Activated gamma-delta T cell (primary cell): ENCODE results near the gene ASIC2.

Experiments
- DNase-seq: peaks from one replicate; lab custom pipeline; 2025; lab: John Stamatoyannopoulos, UW

The ASIC2 gene

GRCh38 chr17:33204156-33204555 lies 88.9 kb downstream of the ASIC2 start:
- no peak for DNase-seq

DNA sequence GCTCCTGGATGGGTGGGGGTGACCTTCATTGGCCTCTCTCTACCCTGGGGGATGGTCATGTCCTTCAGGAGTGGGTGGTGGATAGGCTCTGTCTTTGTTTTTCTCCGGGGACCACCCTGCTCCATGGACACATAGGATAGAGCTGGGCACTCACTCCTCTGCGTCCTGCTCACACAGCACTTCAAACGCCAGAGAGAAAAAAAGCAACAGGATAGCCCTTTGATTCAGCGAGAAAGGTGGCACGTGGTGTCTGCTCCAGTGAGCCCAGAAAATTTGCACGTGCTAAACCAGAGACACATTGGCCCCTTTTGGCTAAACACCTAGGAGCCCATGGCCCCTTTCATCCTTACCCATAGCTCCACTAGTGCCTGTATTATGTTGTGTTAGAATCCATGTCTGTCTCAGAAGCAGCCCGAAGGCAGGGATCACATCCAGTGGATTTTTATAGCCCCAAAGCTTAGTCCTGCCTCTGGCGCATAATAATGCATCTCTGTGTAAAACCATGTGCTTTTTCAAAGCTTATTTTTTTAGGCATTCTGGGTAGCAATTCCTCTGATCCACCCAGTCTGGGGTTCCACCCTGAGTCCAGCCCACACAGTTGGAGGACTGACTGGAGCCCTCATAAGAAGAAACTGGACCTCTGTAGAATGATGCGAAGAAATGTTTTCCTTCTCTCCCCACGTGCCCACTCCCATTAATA lies 90.1 kb downstream of the ASIC2 start:
- DNase-seq: no peak

DNA sequence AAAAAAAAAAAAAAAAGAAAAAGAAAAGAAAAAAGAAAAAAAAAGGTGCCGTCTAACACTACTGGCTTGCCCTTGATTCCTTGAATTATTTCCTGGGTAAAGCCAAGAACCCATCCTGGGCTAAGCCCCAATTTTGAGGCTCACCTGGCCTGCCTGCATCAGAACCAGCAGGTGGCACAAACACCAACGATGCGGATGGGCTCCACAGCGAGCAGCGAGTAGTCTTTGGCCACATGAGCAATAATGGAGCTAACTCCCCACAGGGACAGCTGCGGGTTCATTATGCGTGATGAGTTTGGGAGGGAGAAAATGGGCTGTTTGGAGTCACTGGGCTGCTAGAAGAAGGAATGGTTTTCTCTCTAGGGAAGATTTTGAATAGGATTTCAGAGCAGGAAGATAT lies 91.1 kb downstream of the ASIC2 start:
- DNase-seq: no peak

- no peak for DNase-seq
Observed at GRCh38 chr17:33201283-33201682, 91.8 kb downstream of the ASIC2 start.

- no peak for DNase-seq
Observed at GRCh38 chr17:33200587-33200986, 92.5 kb downstream of the ASIC2 start.

- no peak for DNase-seq
Observed at GRCh38 chr17:33199571-33200510, 93.3 kb downstream of the ASIC2 start.

DNA sequence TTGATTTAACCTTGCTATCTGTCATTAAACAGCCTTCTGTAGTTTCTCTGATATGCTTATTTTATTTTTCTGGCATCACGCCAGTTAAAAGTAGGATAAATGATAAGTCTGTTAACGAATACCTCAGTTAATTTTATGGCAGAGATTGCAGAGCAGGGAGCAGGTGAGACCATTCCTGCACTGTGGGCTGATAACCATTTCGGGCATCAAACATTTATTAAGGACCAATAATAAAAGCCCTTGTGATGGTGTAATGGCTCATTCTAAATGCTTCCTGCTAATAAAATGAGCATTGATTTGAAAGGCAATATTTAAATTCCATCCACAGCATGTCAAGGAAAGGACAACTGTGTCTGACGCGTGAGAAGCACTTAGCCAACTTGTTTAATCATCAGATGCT lies 94.1 kb downstream of the ASIC2 start:
- DNase-seq: no peak

GRCh38 chr17:33197342-33197741 lies 95.8 kb downstream of the ASIC2 start:
- no peak for DNase-seq

- DNase-seq: no peak
Observed at GRCh38 chr17:33196883-33197282, 96.2 kb downstream of the ASIC2 start.

DNA sequence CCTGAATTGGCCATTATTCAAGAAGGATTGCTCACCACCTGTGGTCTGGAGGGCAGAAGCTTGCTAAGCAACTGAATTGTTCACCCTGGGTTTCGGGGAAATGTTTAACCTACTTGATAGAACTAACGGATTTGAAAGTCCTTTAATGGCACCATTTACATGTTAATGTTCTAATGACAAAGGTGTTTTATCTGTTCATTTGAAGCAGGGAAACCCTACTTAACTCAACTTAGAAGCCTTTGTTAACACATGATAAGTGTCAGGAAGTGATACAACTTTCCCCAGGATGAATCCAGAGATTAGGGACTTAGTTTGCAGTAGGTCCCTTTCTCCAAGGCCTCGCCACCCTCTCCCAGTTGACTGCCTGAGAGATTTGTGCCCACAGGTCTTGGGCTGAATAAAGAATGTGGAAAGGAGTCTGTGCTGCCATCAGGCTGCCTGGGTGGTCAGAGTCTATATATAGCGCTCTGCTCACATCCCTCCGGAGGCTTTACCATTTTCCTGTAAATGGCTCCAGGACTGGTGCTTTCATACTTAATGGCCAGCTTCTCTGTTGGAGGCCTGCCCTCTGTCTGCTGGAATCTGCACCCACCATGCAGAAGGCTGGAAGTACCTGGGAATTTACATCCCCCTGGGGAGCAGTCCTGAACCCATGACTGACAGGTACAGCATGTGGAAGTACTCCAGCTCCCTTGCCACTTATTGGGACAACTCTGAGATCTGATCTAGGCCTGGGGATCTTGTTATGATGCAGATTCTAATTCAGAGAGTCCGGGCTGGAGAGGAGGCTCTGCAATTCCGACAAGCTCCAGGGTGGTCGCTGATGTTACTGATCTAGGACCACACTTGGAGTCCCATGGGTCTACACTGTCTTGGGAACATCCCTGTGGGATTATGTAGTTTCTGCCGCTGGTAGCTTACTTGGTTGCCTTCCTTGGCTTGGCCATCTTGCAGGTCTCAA lies 99.9 kb downstream of the ASIC2 start:
- DNase-seq: no peak

GRCh38 chr17:33183487-33184026 lies 109.5 kb downstream of the ASIC2 start:
- no peak for DNase-seq

GRCh38 chr17:33179151-33179550 lies 113.9 kb downstream of the ASIC2 start:
- DNase-seq: no peak

DNA sequence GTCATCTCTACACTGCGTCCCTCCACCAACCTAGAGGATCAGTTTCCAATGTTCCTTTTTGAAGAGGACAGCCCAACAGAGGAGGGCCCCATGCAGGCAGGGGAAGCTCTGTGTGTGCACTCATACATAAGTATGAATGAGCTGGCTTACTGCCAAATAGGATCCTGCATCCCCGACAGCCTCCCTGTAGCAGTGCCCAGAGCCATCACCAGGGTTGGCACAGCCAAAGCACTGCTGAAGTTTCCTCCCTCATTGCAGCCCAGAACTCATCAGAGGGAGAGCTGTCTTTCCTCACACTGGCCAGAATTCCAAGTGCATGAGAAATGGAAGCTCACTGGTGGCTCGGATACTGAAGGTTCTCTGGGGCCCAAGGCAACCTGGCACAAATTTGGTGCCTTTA lies 114.4 kb downstream of the ASIC2 start:
- DNase-seq: no peak

DNA sequence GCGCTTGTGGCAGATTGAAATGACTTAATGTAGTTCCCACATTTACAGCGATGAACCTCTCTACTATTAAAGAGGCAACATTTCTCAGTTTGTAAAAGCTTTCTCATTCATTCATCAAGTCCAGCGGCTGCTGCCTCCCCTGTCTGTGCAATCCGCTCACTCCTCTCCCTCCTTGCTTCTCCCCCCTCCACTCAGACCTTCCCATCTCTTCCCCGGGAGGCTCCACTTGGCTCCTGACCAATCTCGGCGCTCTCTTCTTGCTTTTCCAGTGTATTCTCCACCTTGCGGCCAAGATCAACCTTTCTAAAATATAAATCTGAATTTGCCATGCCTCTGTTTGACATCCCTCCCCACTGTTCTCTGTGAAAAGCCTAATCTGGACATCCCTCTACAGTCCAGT lies 117.5 kb downstream of the ASIC2 start:
- DNase-seq: no peak

DNA sequence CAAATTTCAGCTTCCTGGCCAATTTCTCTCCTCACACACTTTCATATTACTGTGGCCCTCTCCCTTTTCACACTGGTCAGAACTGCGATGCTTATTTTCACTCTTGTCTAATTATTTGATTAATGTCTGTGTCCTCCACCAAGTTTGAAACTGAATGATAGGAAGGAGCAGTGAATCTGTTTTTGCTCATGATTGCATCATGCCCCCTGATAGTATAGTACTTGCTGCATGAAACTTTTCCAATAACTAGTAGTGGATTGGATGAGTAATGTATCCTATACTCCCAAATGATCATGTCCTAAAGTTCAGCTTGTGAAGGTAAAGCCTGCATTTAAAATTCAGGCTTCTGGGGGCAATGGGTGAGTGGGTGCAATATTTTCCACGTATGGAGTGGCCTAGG lies 121.2 kb downstream of the ASIC2 start:
- no peak for DNase-seq

DNA sequence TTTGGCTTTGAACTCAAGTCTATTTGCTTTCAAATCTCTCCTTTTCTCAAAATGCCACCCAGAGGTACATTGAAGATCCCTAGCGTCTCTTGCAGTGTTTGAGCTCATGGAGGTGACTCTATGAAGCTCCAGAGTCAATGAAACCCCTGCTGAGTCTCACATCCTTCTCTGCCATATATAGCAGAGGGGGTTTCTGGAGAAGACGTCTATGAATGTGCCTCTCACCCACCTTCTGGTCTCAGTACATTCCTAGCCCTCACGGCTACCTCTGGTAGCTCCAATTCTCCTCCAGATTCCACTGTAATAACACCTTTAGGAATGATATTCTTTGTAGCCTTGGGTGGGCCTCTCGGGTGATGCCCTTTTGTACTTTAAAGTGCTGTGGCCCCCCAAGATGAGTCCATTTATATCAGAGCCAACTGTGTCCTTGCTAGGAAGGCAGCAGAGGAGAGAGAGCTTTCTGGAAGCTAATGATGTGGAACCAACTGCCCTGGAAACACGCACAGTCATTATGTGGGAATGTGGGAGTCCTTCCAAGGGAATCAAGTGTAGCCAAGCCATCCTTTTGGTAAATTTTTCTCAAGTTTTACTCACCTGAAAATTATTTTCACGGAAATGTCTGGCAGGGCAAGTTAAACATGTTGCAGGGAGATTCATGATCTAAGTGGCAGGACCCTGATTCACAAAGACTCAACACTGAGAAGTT lies 123.4 kb downstream of the ASIC2 start:
- no peak for DNase-seq

- DNase-seq: no peak
Observed at GRCh38 chr17:33167736-33168135, 125.4 kb downstream of the ASIC2 start.

DNA sequence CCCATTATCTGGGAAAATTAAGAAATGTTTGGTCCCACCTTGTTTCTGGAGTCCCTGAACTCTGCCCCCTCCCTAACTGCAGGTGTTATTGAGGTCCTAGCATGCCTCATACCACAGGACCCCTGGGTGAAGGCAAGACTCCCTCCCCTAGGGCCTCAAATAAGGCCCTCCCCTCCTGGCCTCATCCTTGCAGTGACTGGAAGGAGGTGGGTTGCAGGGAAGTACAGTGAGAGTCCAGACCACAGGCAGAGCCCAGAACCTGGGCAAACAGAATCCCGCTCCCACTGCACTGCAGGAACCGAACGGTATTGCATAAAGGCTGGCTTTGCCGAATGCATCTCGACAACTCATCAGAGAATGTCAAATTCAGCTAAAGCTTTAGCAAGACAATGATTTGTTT lies 126.6 kb downstream of the ASIC2 start:
- no peak for DNase-seq

DNA sequence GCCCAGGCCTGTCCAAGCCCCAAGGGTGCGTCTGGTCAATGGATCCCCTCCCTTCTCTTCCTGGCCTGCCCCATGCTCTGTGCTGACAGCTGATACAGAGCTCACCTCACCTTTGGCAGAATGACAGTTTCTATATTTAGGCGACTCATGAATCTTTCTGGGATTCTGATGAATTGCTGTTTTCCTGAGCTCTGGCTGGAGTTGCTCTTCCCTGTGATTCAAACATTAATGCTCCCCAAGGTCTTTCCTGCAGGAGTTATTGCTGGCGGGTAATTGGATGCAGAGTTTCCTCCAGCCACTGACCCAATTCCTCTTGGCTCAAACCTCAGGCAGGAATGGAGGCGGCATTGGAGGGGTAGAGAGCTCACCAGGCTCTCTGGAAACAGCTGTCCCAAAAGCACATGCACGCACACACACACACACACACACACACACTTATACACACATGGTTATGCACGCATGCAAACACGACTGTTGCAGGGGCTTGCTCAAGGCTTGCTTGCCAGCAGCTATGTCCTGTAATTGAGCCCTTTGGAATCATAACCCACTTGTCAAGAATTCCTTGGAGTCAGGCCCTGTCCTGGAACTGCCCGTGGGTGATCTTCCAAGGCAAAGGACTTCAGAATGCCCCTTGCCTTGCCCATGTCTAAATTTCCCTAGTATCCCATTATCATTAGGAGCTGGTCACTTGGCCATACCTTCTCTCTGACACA lies 128.8 kb downstream of the ASIC2 start:
- no peak for DNase-seq

DNA sequence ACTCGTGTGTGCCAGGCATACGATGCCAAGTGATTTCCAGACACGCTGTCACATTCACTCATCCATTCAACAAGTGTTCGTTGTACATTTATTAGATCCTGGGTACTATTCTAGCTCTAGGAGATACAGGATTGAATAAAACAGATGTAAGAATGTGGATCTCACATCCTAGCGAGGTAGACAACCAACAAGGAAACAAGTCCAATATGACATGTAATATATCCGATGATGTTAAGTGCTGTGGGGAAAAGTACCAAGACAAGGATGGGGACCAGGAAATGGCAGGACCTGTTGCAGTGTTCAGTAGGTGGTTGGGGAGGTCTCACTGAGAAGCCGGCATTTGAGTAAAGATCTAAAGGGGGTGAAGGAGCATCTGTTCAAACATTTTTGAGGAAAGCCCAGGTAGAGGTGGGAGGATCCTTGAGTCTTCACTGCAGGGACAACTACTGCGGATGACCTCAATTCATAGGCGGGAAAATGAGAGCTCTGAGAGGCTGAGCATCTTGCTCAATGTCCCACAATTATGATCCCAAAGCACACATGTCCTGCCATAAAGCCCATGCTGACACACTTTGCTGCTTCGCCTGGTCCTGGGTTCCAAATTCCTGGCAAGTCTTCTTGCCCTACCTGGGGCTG lies 129.4 kb downstream of the ASIC2 start:
- DNase-seq: no peak
